MM.1S (cell line): Measurements from ENCODE around the gene CRYM.

Experiments
- EZH2 ChIP-seq: fragments of 300-600 bp; sonication (generic); optimal IDR thresholded peaks from 2 replicates; pipeline ENCODE3; 2017; ENCODE audit warnings: low read depth, mild to moderate bottlenecking, antibody characterized with exemption, low read length, mixed read lengths
- TF ChIP-seq, protein P1 (sequence below): fragments of 300-600 bp; sonication (generic); IDR thresholded peaks from 2 replicates; pipeline ENCODE4 v1.5.1; 2016; ENCODE audit warnings: antibody characterized with exemption, low read length, mixed read lengths

DNA sequence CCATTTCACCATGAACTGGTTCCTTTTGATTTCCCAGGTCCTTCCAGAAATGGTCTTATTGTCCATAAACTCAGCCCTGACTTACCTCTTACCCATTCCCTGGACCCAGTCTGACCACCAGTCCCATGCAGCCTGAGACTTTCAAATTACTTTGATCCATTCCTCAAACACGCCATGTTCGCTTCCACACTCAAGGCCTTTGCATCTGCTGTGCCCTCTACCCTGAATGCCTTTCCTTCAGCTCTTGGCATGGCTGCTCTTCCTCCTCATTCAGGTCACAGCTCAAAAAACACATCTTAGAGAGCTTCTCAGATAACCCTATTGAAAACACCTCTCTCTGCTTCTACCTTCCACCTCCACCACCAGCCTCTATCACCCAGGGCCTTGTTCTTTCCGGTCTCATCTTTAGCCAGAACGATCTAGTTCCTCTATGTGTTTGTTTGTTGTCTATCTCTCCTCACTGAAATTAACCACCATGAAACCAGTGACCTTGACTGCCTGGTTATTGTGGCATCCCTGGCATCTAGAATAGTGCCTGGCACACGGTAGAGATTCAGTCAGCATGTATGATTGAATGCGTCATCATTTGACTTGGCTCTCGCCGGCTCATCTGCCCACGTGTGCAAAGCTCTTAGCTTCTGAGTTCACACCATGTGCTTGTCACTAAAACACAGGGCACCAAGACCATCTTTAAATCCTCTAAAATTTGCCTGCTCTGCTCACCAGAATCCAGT lies 12.8 kb downstream of the CRYM start:
- TF ChIP-seq EZH2: no peak
- TF ChIP-seq, protein P1, sequence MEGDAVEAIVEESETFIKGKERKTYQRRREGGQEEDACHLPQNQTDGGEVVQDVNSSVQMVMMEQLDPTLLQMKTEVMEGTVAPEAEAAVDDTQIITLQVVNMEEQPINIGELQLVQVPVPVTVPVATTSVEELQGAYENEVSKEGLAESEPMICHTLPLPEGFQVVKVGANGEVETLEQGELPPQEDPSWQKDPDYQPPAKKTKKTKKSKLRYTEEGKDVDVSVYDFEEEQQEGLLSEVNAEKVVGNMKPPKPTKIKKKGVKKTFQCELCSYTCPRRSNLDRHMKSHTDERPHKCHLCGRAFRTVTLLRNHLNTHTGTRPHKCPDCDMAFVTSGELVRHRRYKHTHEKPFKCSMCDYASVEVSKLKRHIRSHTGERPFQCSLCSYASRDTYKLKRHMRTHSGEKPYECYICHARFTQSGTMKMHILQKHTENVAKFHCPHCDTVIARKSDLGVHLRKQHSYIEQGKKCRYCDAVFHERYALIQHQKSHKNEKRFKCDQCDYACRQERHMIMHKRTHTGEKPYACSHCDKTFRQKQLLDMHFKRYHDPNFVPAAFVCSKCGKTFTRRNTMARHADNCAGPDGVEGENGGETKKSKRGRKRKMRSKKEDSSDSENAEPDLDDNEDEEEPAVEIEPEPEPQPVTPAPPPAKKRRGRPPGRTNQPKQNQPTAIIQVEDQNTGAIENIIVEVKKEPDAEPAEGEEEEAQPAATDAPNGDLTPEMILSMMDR: no peak
